Bladder microvascular endothelial cell (primary cell): ENCODE results near the gene LPP. TPM values are rescaled to one million over a fixed set of nuclear protein-coding genes. Genes with fewer than 3 reads are reported as not detected.

Source experiments
- total RNA-seq: library from RNA; depleted of rRNA; stranded (reverse); fragments of >200 nt; gene quantifications from 2 replicates; pipeline ENCODE4 v1.2.3, GENCODE V29; 2014

Gene LPP, protein sequence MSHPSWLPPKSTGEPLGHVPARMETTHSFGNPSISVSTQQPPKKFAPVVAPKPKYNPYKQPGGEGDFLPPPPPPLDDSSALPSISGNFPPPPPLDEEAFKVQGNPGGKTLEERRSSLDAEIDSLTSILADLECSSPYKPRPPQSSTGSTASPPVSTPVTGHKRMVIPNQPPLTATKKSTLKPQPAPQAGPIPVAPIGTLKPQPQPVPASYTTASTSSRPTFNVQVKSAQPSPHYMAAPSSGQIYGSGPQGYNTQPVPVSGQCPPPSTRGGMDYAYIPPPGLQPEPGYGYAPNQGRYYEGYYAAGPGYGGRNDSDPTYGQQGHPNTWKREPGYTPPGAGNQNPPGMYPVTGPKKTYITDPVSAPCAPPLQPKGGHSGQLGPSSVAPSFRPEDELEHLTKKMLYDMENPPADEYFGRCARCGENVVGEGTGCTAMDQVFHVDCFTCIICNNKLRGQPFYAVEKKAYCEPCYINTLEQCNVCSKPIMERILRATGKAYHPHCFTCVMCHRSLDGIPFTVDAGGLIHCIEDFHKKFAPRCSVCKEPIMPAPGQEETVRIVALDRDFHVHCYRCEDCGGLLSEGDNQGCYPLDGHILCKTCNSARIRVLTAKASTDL
- 22.5 and 69.1 TPM in 2 replicates for total RNA-seq

DNA sequence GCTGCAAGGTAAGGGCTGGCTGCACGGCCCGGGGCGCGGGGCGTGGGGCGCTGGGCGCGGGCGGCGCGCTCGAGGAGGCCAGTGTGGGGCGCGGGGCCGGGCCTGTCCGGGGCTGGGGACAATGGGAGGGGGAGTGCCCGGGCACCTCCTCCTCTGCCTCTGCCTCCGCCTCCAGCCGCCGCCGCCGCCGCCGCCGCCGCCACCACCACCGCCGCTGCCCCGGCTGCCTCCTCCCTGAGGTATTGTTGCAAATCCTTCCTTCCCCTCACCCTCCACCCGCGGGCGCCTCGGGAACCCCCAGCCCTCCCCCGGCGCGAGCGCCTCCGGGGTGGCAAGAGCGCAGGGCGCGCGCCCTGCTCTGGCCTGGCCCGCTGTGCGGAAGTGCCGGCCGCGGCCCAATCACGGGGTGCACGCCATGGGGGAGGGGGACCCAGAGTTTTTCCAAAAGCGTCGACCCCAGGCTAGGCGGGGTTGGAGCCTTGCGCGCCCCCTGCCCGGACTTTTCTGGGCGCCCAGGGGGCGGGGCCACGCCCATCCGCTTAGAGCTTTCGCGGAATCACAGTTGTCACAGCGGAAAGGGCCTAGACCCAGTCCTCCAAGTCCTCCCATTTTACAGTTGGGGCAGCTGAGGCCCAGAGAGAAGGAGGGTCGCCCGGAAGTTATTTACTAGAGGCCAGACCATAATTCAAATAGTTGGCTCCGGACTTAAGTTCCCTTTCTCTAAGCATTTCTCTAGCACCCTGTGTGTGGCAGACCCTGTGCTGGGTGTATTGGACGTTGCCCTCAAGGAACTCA is at the start of gene LPP:
Gene LPP (plus strand): TSS at position 144 of the 795 bp plus-strand sequence. CDS start 251,964 bp downstream, outside the sequence.

